Mucosa of rectum (tissue), 2 donors: Measurements from ENCODE around the gene SCAMP5.

Experiments used
- H3K27ac ChIP-seq, 2 donors: one replicate each; pipeline ENCODE4 v1.7.0; 2013; ENCODE audit warnings: inconsistent platforms in 2 of 2, low read depth in 2 of 2, low read length in 2 of 2
- H3K27me3 ChIP-seq, 2 donors: one replicate each; pipeline ENCODE4 v1.7.0; 2013; ENCODE audit warnings: low read length in 2 of 2; ENCODE audit not compliant: control insufficient read depth in 2 of 2, insufficient read depth in 2 of 2
- H3K36me3 ChIP-seq, 2 donors: one replicate each; pipeline ENCODE4 v1.7.0; 2013; ENCODE audit warnings: low read length in 2 of 2; ENCODE audit not compliant: control insufficient read depth in 2 of 2, insufficient read depth in 2 of 2
- H3K4me1 ChIP-seq, 2 donors: one replicate each; pipeline ENCODE4 v1.7.0; 2013; ENCODE audit warnings: low read length in 2 of 2, mild to moderate bottlenecking in 1 of 2; ENCODE audit not compliant: control insufficient read depth in 2 of 2, insufficient read depth in 2 of 2
- H3K4me3 ChIP-seq, 2 donors: one replicate each; pipeline ENCODE4 v1.7.0; 2013; ENCODE audit warnings: low read length in 2 of 2
- H3K9ac ChIP-seq, 2 donors: one replicate each; pipeline ENCODE4 v1.7.0; 2013; ENCODE audit warnings: low read length in 2 of 2, low read depth in 1 of 2, mild to moderate bottlenecking in 1 of 2
- H3K9me3 ChIP-seq, 2 donors: one replicate each; pipeline ENCODE4 v1.7.0; 2013; ENCODE audit warnings: low read length in 2 of 2; ENCODE audit not compliant: control insufficient read depth in 2 of 2
- donor health status: healthy.
- donor health status: Normal muscosa, but diverticular disease.

SCAMP5 gene

GRCh38 chr15:74958320-74958907, 36.9 kb upstream of the SCAMP5 start:
- H3K4me3 ChIP-seq, result peak overlapping the region; percentile 85 to 92
- no peaks in the 10 kb centered on the region for H3K36me3 ChIP-seq
- no peaks in the 10 kb centered on the region for H3K9me3 ChIP-seq
- H3K27me3 ChIP-seq, result peaks cover 0 to 3% of the 10 kb centered on the region in 2 donors
- peak overlapping the region; percentile 75 to 91 for H3K27ac ChIP-seq
- peaks cover 37 to 49% of the 10 kb centered on the region in 2 donors for H3K4me1 ChIP-seq
- H3K9ac ChIP-seq, result peak overlapping the region; percentile 82 to 90

GRCh38 chr15:74958908-74959585, 36.3 kb upstream of the SCAMP5 start:
- Histone ChIP-seq H3K9ac (peak overlapping the region; percentile 82 to 90), H3K9me3 (no peaks in the 10 kb centered on the region), H3K4me1 (peaks cover 36 to 49% of the 10 kb centered on the region in 2 donors), H3K36me3 (no peaks in the 10 kb centered on the region), H3K4me3 (peak overlapping the region; percentile 85 to 92), H3K27ac (peak overlapping the region; percentile 75 to 91), H3K27me3 (peaks cover 0 to 3% of the 10 kb centered on the region in 2 donors)

- Histone ChIP-seq H3K9me3 (no peaks in the 10 kb centered on the region), H3K4me3 (peak overlapping the region; percentile 85 to 92), H3K36me3 (no peaks in the 10 kb centered on the region), H3K9ac (no peak overlapping the region), H3K27me3 (peaks cover 0 to 3% of the 10 kb centered on the region in 2 donors), H3K27ac (no peak overlapping the region), H3K4me1 (peaks cover 31 to 46% of the 10 kb centered on the region in 2 donors)
Observed at GRCh38 chr15:74959586-74959939, 35.8 kb upstream of the SCAMP5 start.

GRCh38 chr15:74960286-74960685, 35.1 kb upstream of the SCAMP5 start:
- Histone ChIP-seq H3K9ac (no peak overlapping the region), H3K36me3 (no peaks in the 10 kb centered on the region), H3K27me3 (peaks cover 0 to 3% of the 10 kb centered on the region in 2 donors), H3K4me3 (no peak overlapping the region), H3K9me3 (no peaks in the 10 kb centered on the region), H3K27ac (no peak overlapping the region), H3K4me1 (peaks cover 24 to 38% of the 10 kb centered on the region in 2 donors)

GRCh38 chr15:74960995-74961588, 34.3 kb upstream of the SCAMP5 start:
- peaks cover 0 to 3% of the 10 kb centered on the region in 2 donors for H3K27me3 ChIP-seq
- H3K4me1 ChIP-seq, result peaks cover 16 to 30% of the 10 kb centered on the region in 2 donors
- no peak overlapping the region for H3K27ac ChIP-seq
- H3K9ac ChIP-seq, result no peak overlapping the region
- no peaks in the 10 kb centered on the region for H3K9me3 ChIP-seq
- H3K36me3 ChIP-seq, result no peaks in the 10 kb centered on the region
- H3K4me3 ChIP-seq, result no peak overlapping the region

GRCh38 chr15:74961616-74962015, 33.7 kb upstream of the SCAMP5 start:
- Histone ChIP-seq H3K4me3 (no peak overlapping the region), H3K27ac (no peak overlapping the region), H3K9me3 (no peaks in the 10 kb centered on the region), H3K27me3 (peaks cover 0 to 3% of the 10 kb centered on the region in 2 donors), H3K9ac (no peak overlapping the region), H3K36me3 (no peaks in the 10 kb centered on the region), H3K4me1 (peaks cover 14 to 28% of the 10 kb centered on the region in 2 donors)

- H3K9me3 ChIP-seq, result no peaks in the 10 kb centered on the region
- no peak overlapping the region for H3K9ac ChIP-seq
- peaks cover 0 to 3% of the 10 kb centered on the region in 2 donors for H3K27me3 ChIP-seq
- H3K4me3 ChIP-seq, result no peak overlapping the region
- H3K36me3 ChIP-seq, result no peaks in the 10 kb centered on the region
- H3K4me1 ChIP-seq, result peaks cover 12 to 24% of the 10 kb centered on the region in 2 donors
- no peak overlapping the region for H3K27ac ChIP-seq
Observed at GRCh38 chr15:74962219-74962618, 33.1 kb upstream of the SCAMP5 start.

GRCh38 chr15:74962671-74963070, 32.7 kb upstream of the SCAMP5 start:
- peaks cover 8 to 20% of the 10 kb centered on the region in 2 donors for H3K4me1 ChIP-seq
- H3K4me3 ChIP-seq, result no peak overlapping the region
- H3K27me3 ChIP-seq, result peaks cover 0 to 3% of the 10 kb centered on the region in 2 donors
- no peak overlapping the region for H3K9ac ChIP-seq
- H3K36me3 ChIP-seq, result no peaks in the 10 kb centered on the region
- H3K27ac ChIP-seq, result no peak overlapping the region
- H3K9me3 ChIP-seq, result no peaks in the 10 kb centered on the region

GRCh38 chr15:74963213-74963612, 32.1 kb upstream of the SCAMP5 start:
- Histone ChIP-seq H3K27me3 (peaks cover 0 to 3% of the 10 kb centered on the region in 2 donors), H3K27ac (no peak overlapping the region), H3K4me3 (no peak overlapping the region), H3K9me3 (no peaks in the 10 kb centered on the region), H3K4me1 (peaks cover 6 to 16% of the 10 kb centered on the region in 2 donors), H3K9ac (no peak overlapping the region), H3K36me3 (no peaks in the 10 kb centered on the region)

GRCh38 chr15:74964794-74965193, 30.6 kb upstream of the SCAMP5 start:
- no peak overlapping the region for H3K9ac ChIP-seq
- H3K9me3 ChIP-seq, result no peaks in the 10 kb centered on the region
- no peaks in the 10 kb centered on the region for H3K36me3 ChIP-seq
- H3K27ac ChIP-seq, result no peak overlapping the region
- no peaks in the 10 kb centered on the region for H3K27me3 ChIP-seq
- no peak overlapping the region for H3K4me3 ChIP-seq
- H3K4me1 ChIP-seq, result peaks cover 0 to 3% of the 10 kb centered on the region in 2 donors
